Natural killer cell treated with Interleukin-12 subunit alpha and Interleukin-12 subunit beta and Interleukin-15 and Interleukin-18, amount 100 ng/mL, for 72 hours (primary cell): Measurements from ENCODE around the gene CPAMD8. TPM values are rescaled to one million over a fixed set of nuclear protein-coding genes. Genes with fewer than 3 reads are reported as not detected.

Source experiments
- ATAC-seq, 2 donors: fragments of 150-1000 bp; cut with Tn5 transposase in 1 of 2; sonication (Bioruptor Pico), chemical (Tn5 transposase) in 1 of 2; 2 replicates each; pipeline ENCODE4 v1.10.0; 2021
- DNase-seq: peaks from one replicate; pipeline ENCODE4 v3.0.0; 2022; ENCODE audit warnings: low spot score
- H3K27ac Mint-ChIP-seq, 2 donors: 1 replicate in 1 of 2; 2 replicates in 1 of 2; pipeline ENCODE4 v1.8.0; 2022; ENCODE audit warnings: mixed read lengths in 2 of 2, mild to moderate bottlenecking in 1 of 2, moderate library complexity in 1 of 2
- H3K27me3 Mint-ChIP-seq, 2 donors: 1 replicate in 1 of 2; 2 replicates in 1 of 2; pipeline ENCODE4 v1.8.0; 2022; ENCODE audit warnings: mixed read lengths in 2 of 2
- H3K36me3 Mint-ChIP-seq: one replicate; pipeline ENCODE4 v1.8.0; 2022; ENCODE audit warnings: mixed read lengths
- H3K4me1 Mint-ChIP-seq, 2 donors: 1 replicate in 1 of 2; 2 replicates in 1 of 2; pipeline ENCODE4 v1.8.0; 2022; ENCODE audit warnings: low read depth in 2 of 2, mixed read lengths in 2 of 2, mild to moderate bottlenecking in 1 of 2
- H3K4me3 Mint-ChIP-seq: one replicate; pipeline ENCODE4 v1.8.0; 2022; ENCODE audit warnings: mixed read lengths
- H3K9me3 Mint-ChIP-seq: 2 replicates; pipeline ENCODE4 v1.8.0; 2022; ENCODE audit warnings: mixed read lengths
- total RNA-seq, 2 donors: library from RNA; stranded (reverse); gene quantifications; one replicate each; pipeline ENCODE4 v1.2.3, GENCODE V29; 2022

The CPAMD8 gene
- total RNA-seq, 2 donors from 2014 or later: 0.39 to 0.81 TPM

- DNase-seq (no peak), ATAC-seq (no peak)
- Mint-ChIP-seq H3K4me1 (peaks cover 0 to 4% of the 10 kb centered on the region in 2 donors), H3K9me3 (peaks cover 2% of the 10 kb centered on the region), H3K4me3 (no peak overlapping the region), H3K36me3 (peaks cover 6% of the 10 kb centered on the region), H3K27ac (no peak overlapping the region), H3K27me3 (peaks cover 6 to 13% of the 10 kb centered on the region in 2 donors)
These were observed 104.0 kb downstream of the CPAMD8 start for GRCh38 chr19:16922592-16922934.

GRCh38 chr19:16921766-16922591 lies 104.6 kb downstream of the CPAMD8 start:
- H3K27ac Mint-ChIP-seq: no peak overlapping the region
- H3K36me3 Mint-ChIP-seq: peaks cover 6% of the 10 kb centered on the region
- H3K4me1 Mint-ChIP-seq: peaks cover 0 to 4% of the 10 kb centered on the region in 2 donors
- no peak overlapping the region for H3K4me3 Mint-ChIP-seq
- ATAC-seq (no peak), DNase-seq (no peak)
- peaks cover 2% of the 10 kb centered on the region for H3K9me3 Mint-ChIP-seq
- peaks cover 8 to 14% of the 10 kb centered on the region in 2 donors for H3K27me3 Mint-ChIP-seq

GRCh38 chr19:16920816-16921529 lies 105.6 kb downstream of the CPAMD8 start:
- no peak overlapping the region for H3K4me3 Mint-ChIP-seq
- peaks cover 0 to 4% of the 10 kb centered on the region in 2 donors for H3K4me1 Mint-ChIP-seq
- ATAC-seq (no peak), DNase-seq (no peak)
- peaks cover 9 to 18% of the 10 kb centered on the region in 2 donors for H3K27me3 Mint-ChIP-seq
- H3K27ac Mint-ChIP-seq: no peak overlapping the region
- no peaks in the 10 kb centered on the region for H3K9me3 Mint-ChIP-seq
- H3K36me3 Mint-ChIP-seq: no peaks in the 10 kb centered on the region

DNA sequence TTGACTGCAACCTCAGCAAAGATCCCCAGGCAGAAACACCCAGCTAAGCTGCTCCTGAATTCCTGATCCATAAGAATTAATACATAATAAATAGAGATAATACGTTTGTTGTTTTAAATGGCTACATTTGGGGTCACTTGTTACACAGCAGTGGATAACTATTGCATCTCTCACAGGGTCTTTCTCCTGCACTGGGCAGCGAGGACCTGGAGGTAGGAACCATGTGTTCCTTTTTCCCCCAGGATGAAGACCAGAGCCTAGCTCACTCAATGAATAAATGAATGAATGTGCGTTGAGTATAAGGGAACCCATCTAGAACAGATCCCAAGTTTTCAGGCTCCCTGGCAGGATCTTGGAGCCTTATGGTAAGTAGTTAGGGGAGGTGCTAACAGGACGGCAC lies 107.1 kb downstream of the CPAMD8 start:
- H3K4me3 Mint-ChIP-seq: no peak overlapping the region
- peaks cover 9 to 18% of the 10 kb centered on the region in 2 donors for H3K27me3 Mint-ChIP-seq
- H3K36me3 Mint-ChIP-seq: no peaks in the 10 kb centered on the region
- H3K9me3 Mint-ChIP-seq: no peaks in the 10 kb centered on the region
- DNase-seq (no peak), ATAC-seq (no peak)
- peaks cover 0 to 4% of the 10 kb centered on the region in 2 donors for H3K4me1 Mint-ChIP-seq
- H3K27ac Mint-ChIP-seq: no peak overlapping the region

GRCh38 chr19:16917401-16917800 lies 109.2 kb downstream of the CPAMD8 start:
- peaks cover 0 to under 1% of the 10 kb centered on the region in 2 donors for H3K4me1 Mint-ChIP-seq
- ATAC-seq (no peak), DNase-seq (no peak)
- H3K4me3 Mint-ChIP-seq: no peak overlapping the region
- H3K27ac Mint-ChIP-seq: no peak overlapping the region
- H3K9me3 Mint-ChIP-seq: peaks cover 6% of the 10 kb centered on the region
- H3K27me3 Mint-ChIP-seq: peaks cover 7 to 18% of the 10 kb centered on the region in 2 donors
- H3K36me3 Mint-ChIP-seq: peaks cover 12% of the 10 kb centered on the region

DNA sequence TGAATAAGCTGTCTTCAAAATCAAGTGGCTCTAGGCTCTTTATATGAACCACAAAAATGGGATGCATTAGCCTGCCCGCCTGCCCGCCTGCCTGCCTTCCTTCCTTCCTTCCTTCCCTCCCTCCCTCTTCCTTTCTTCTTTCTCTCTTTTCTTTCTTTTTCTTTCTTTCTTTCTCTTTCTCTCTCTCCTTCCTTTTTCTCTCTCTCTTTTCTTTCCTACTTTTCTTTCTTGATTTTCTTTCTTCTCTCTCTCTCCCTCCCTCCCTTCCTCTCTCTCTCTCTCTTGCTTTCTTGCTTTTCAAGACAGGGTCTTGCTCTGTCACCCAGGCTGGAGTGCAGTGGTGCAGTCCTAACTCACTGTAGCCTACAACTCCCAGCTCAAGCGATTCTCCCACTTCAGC lies 110.9 kb downstream of the CPAMD8 start:
- Mint-ChIP-seq H3K36me3 (peaks cover 18% of the 10 kb centered on the region), H3K4me1 (no peaks in the 10 kb centered on the region), H3K9me3 (peaks cover 10% of the 10 kb centered on the region), H3K27ac (no peak overlapping the region), H3K27me3 (peaks cover 7 to 18% of the 10 kb centered on the region in 2 donors), H3K4me3 (no peak overlapping the region)
- DNase-seq: no peak
- ATAC-seq: no peak

DNA sequence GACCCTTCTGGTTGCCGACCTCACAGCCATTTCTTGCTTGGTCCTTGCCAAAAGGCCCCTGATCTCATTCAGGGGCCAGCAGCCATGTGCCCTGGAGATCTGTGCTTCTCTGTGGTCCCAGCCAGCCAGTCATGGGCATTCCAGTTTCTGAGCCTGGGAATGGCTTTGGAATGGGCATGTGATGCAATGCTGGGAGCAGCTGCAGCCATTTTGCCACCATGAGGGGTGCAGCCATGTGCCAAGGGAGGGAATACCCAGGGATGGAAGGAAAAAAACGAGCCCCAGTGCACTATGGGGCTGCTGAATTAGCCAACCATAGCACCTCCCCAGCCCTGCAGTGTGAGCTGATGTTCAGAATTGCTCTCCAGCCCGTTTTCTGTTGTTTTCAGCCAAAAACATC lies 111.5 kb downstream of the CPAMD8 start:
- Mint-ChIP-seq H3K4me3 (no peak overlapping the region), H3K27ac (no peak overlapping the region), H3K36me3 (peaks cover 18% of the 10 kb centered on the region), H3K4me1 (no peaks in the 10 kb centered on the region), H3K9me3 (peaks cover 10% of the 10 kb centered on the region), H3K27me3 (peaks cover 7 to 18% of the 10 kb centered on the region in 2 donors)
- DNase-seq (no peak), ATAC-seq (no peak)

- no peaks in the 10 kb centered on the region for H3K4me1 Mint-ChIP-seq
- peaks cover 18% of the 10 kb centered on the region for H3K36me3 Mint-ChIP-seq
- DNase-seq: no peak
- ATAC-seq: no peak
- no peak overlapping the region for H3K27ac Mint-ChIP-seq
- peaks cover 10% of the 10 kb centered on the region for H3K9me3 Mint-ChIP-seq
- H3K4me3 Mint-ChIP-seq: no peak overlapping the region
- peaks cover 5 to 13% of the 10 kb centered on the region in 2 donors for H3K27me3 Mint-ChIP-seq
These were observed 112.2 kb downstream of the CPAMD8 start for GRCh38 chr19:16914421-16914820.

GRCh38 chr19:16912780-16913179 lies 113.8 kb downstream of the CPAMD8 start:
- peaks cover 10% of the 10 kb centered on the region for H3K9me3 Mint-ChIP-seq
- peaks cover 5% of the 10 kb centered on the region in 2 donors for H3K27me3 Mint-ChIP-seq
- ATAC-seq (no peak), DNase-seq (no peak)
- peaks cover 18% of the 10 kb centered on the region for H3K36me3 Mint-ChIP-seq
- H3K4me3 Mint-ChIP-seq: no peak overlapping the region
- no peaks in the 10 kb centered on the region for H3K4me1 Mint-ChIP-seq
- H3K27ac Mint-ChIP-seq: no peak overlapping the region

GRCh38 chr19:16911046-16911445 lies 115.6 kb downstream of the CPAMD8 start:
- DNase-seq: no peak
- Mint-ChIP-seq H3K9me3 (peaks cover 10% of the 10 kb centered on the region), H3K4me1 (no peaks in the 10 kb centered on the region), H3K27me3 (no peaks in the 10 kb centered on the region), H3K4me3 (no peak overlapping the region), H3K27ac (no peak overlapping the region), H3K36me3 (peaks cover 18% of the 10 kb centered on the region)
- ATAC-seq: no peak

GRCh38 chr19:16908759-16909158 lies 117.9 kb downstream of the CPAMD8 start:
- no peak overlapping the region for H3K4me3 Mint-ChIP-seq
- H3K27ac Mint-ChIP-seq: no peak overlapping the region
- H3K27me3 Mint-ChIP-seq: no peaks in the 10 kb centered on the region
- peaks cover 10% of the 10 kb centered on the region for H3K9me3 Mint-ChIP-seq
- H3K36me3 Mint-ChIP-seq: peaks cover 18% of the 10 kb centered on the region
- H3K4me1 Mint-ChIP-seq: no peaks in the 10 kb centered on the region
- DNase-seq (no peak), ATAC-seq (no peak)

- no peak for DNase-seq
- Mint-ChIP-seq H3K4me3 (no peak overlapping the region), H3K4me1 (peaks cover 5% of the 10 kb centered on the region in 2 donors), H3K9me3 (no peaks in the 10 kb centered on the region), H3K27me3 (no peaks in the 10 kb centered on the region), H3K36me3 (no peaks in the 10 kb centered on the region), H3K27ac (no peak overlapping the region)
- no peak for ATAC-seq
These were observed 122.0 kb downstream of the CPAMD8 start for GRCh38 chr19:16904599-16904998.

DNA sequence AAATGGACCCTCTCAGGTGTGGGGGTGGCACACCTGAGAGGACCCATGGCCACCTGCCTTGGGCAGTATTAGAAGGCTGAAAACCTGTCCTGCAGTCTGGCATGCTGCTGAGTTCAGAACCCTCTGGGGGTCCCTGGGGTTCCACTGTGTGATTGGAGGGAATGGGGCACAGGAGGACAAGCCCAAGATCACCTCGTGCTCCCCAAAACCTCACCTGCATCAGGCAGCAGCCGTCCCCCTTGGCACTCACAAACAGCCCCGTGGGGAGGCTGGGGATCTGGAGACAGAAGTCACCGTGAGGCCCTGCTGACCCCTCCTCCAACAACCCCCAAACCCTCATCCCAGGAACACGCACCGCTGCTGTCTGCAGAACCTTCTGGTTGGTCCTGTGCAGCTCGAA lies 123.3 kb downstream of the CPAMD8 start:
- H3K36me3 Mint-ChIP-seq: no peaks in the 10 kb centered on the region
- DNase-seq (no peak), ATAC-seq (no peak)
- peaks cover 10 to 12% of the 10 kb centered on the region in 2 donors for H3K4me1 Mint-ChIP-seq
- H3K27ac Mint-ChIP-seq: no peak overlapping the region
- no peaks in the 10 kb centered on the region for H3K27me3 Mint-ChIP-seq
- no peak overlapping the region for H3K4me3 Mint-ChIP-seq
- no peaks in the 10 kb centered on the region for H3K9me3 Mint-ChIP-seq

- no peak overlapping the region for H3K27ac Mint-ChIP-seq
- no peak for ATAC-seq
- H3K9me3 Mint-ChIP-seq: no peaks in the 10 kb centered on the region
- H3K4me1 Mint-ChIP-seq: peaks cover 12 to 14% of the 10 kb centered on the region in 2 donors
- no peak for DNase-seq
- H3K4me3 Mint-ChIP-seq: no peak overlapping the region
- no peaks in the 10 kb centered on the region for H3K27me3 Mint-ChIP-seq
- H3K36me3 Mint-ChIP-seq: no peaks in the 10 kb centered on the region
These were observed 124.1 kb downstream of the CPAMD8 start for GRCh38 chr19:16902545-16902944.
